HG02571 (cell line): ENCODE results near the gene CDK14.

ENCODE experiments used
- ATAC-seq: cut with Tn5 transposase; IDR thresholded peaks from one replicate; pipeline ENCODE4 v1.9.1; 2021; ENCODE audit warnings: mild to moderate bottlenecking, moderate library complexity; ENCODE audit not compliant: unreplicated experiment

CDK14 gene

GRCh38 chr7:90933984-90934383 is 337.9 kb downstream of the CDK14 start:
- no peak for ATAC-seq

- ATAC-seq = no peak
Measured at GRCh38 chr7:90938371-90938770, 342.2 kb downstream of the CDK14 start.

- no peak for ATAC-seq
Measured at GRCh38 chr7:90939666-90940065, 343.5 kb downstream of the CDK14 start.

- ATAC-seq = no peak
Measured at GRCh38 chr7:90944021-90944420, 347.9 kb downstream of the CDK14 start.

GRCh38 chr7:90945104-90945787 is 349.1 kb downstream of the CDK14 start:
- ATAC-seq = no peak

GRCh38 chr7:90946730-90947501 is 350.8 kb downstream of the CDK14 start:
- ATAC-seq = no peak

- no peak for ATAC-seq
Measured at GRCh38 chr7:90948085-90948484, 352.0 kb downstream of the CDK14 start.

- no peak for ATAC-seq
Measured at GRCh38 chr7:90951229-90951628, 355.1 kb downstream of the CDK14 start.

GRCh38 chr7:90951986-90952954 is 356.1 kb downstream of the CDK14 start:
- ATAC-seq = no peak

- no peak for ATAC-seq
Measured at GRCh38 chr7:90955641-90956207, 359.6 kb downstream of the CDK14 start.

GRCh38 chr7:90957883-90958282 is 361.8 kb downstream of the CDK14 start:
- no peak for ATAC-seq

GRCh38 chr7:90958647-90959046 is 362.5 kb downstream of the CDK14 start:
- ATAC-seq = no peak

- no peak for ATAC-seq
Measured at GRCh38 chr7:90961037-90961725, 365.1 kb downstream of the CDK14 start.

GRCh38 chr7:90965211-90965610 is 369.1 kb downstream of the CDK14 start:
- no peak for ATAC-seq

- ATAC-seq = no peak
Measured at GRCh38 chr7:90966346-90966745, 370.2 kb downstream of the CDK14 start.

GRCh38 chr7:90968871-90969270 is 372.8 kb downstream of the CDK14 start:
- no peak for ATAC-seq

- no peak for ATAC-seq
Measured at GRCh38 chr7:90972906-90973550, 376.9 kb downstream of the CDK14 start.

- no peak for ATAC-seq
Measured at GRCh38 chr7:90977056-90977455, 380.9 kb downstream of the CDK14 start.

- ATAC-seq = no peak
Measured at GRCh38 chr7:90980545-90980944, 384.4 kb downstream of the CDK14 start.

GRCh38 chr7:90982228-90982627 is 386.1 kb downstream of the CDK14 start:
- no peak for ATAC-seq
